HG03565 (cell line): ENCODE measurements around the gene SNX7.

Experiments
- ATAC-seq: cut with Tn5 transposase; IDR thresholded peaks from one replicate; pipeline ENCODE4 v1.9.1; 2021; ENCODE audit warnings: mild to moderate bottlenecking, moderate library complexity; ENCODE audit not compliant: unreplicated experiment

Gene SNX7, protein sequence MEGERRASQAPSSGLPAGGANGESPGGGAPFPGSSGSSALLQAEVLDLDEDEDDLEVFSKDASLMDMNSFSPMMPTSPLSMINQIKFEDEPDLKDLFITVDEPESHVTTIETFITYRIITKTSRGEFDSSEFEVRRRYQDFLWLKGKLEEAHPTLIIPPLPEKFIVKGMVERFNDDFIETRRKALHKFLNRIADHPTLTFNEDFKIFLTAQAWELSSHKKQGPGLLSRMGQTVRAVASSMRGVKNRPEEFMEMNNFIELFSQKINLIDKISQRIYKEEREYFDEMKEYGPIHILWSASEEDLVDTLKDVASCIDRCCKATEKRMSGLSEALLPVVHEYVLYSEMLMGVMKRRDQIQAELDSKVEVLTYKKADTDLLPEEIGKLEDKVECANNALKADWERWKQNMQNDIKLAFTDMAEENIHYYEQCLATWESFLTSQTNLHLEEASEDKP

DNA sequence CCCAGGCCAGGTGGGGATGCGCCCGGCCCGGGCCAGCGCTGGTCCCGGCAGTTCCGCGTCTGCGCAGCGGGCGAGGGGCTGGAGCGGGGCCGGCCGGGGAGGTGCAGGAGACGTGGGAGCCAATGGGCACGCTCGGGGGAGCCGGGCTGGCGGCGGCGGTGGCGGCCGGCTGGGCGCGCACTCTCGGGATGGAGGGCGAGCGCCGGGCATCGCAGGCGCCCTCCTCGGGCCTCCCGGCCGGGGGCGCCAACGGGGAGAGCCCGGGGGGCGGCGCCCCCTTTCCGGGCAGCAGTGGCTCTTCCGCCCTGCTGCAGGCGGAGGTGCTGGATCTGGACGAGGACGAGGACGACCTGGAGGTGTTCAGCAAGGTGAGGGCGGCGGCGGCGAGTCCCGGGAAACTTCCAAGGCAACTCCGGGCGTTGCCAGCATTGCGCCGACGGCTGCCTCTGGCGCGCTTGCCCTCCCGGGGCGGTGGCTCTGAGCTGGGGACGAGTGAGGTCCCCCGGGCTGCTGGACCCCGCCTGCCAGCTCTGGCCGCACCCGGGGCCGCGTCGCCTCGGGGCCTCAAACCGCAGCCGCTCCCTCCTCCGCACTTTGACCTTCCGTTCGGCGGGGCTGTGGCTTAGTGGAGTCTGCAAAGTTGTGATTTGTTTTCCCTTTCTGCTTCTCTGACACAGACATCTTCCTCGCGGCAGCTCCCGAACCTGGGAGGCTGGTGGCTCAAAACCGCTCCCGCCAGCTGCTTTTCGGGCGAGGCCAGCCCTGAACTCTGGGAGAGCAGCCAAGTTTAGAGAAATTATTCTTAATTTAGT, at the start of gene SNX7:
TSS of gene SNX7 (plus strand) at position 178 of the 812 bp plus-strand sequence. CDS start at position 189, 11 bp downstream.
- peak; percentile 38 for ATAC-seq

DNA sequence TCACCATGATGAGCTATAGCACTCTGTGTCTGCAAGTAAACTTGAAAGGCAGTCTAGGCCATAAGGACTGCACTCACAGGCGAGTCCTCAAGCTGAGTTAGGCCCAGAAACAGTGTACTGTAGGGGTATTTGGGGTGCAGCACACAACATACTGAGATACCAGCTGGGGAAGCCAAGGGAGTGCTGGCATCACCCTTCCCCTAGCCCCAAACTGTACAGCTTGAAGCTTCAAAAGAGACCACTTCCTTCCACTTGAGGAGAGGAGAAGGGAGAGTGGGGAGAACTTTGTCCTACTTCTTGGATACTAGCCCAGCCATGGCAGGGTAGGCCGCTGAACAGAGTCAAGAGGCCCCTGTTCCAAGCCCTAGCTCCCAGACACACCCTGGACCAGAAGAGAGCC, 24.2 kb upstream of the SNX7 start:
- no peak for ATAC-seq

DNA sequence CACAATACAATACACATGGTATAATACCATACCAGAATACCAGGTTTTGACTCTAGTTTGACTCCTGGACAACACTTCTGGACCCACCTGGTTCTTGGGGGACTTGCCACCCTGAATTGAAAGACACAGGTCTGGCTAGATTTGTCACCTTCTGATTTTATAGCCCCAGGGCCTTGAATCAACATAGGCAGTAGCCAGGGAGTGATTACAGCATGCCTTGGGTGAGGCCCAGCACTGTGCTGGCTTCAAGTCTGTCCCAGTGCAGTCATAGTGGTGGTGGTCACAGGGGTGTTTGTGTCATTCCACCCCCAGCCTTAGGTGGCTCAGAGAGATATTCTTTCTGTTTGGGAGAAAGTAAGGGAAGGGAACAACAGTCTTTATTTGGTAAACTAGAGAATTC, 23.3 kb upstream of the SNX7 start:
- ATAC-seq, result no peak

DNA sequence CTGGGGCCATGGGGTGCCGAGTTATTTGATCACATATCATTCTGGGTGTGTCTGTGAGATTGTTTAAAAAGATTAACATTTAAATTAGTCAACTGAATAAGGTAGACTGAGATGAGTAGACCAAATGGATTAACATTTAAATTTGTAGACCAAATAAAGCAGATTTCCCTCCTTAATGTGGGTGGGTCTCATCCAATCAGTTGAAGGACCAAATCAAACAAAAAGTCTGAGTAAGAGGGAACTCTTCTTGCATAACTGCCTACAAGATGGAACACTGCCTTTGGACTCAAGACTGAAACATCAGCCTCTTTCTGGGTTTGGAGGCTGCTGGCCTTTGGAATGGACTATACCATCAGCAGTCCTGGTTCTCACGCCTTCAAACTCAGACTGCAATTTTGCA, 17.0 kb upstream of the SNX7 start:
- no peak for ATAC-seq

DNA sequence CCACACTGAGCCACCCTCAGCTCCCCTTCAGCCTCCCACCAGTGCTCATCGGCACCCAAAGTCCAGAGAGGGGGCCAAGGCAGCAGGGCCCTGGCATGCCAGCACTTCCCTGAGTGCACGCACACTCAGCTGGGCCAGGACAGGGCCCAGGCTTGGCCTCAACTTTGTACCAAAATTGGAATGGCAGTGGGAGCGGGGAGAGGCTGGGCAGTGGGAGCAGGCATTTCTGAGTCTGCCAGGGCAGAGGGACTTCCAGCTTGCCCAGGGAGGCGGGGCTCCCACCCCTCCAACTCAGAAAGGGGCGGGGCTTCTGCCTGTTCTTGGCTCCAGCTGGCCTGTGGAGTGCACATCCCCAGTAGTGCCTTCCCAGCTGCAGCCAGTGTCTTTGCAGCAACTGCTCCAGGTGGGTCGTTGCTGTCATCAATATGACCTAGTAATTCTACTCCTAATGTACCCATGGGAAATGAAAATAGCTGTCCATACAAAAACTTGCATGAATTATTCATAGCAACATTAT, 10.3 kb upstream of the SNX7 start:
- ATAC-seq, result no peak

DNA sequence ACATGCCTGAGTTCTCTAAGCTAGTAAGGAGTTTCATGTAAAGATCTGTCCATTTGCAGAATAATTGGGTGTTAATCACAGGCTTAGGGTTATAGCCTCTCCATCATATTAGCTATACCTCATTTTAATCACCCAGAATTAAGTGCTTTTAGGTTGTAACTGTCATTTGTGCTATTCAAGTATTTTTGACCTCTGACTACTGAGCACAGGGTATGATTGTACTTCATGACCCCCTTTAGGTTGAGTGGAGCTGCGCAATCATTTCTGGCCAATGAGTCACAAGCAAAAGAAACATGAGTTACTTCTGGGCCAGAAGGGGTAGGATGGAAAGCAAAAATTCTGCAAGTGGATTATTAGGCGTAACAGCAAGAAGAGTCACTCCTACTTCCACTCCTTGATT, 8.4 kb upstream of the SNX7 start:
- no peak for ATAC-seq

DNA sequence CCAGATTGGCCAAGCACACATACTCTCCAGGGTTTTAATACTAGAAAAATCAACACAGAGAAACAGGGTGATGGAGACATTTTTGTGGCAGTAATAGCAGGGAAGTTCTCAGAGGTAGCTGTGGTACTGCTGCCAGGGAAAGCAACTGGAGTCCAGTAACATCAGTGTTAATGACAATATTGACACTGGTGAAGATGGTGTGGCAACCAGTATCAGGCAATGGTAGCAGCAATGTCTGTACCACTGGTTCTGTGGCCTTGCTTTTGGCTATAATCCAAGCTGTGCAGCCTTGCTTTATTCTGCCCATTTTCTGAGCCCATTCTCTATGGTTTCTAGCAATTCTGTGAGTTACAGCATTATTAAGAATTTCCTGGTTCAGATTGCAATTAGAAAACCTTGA, 1.6 kb upstream of the SNX7 start:
- no peak for ATAC-seq

DNA sequence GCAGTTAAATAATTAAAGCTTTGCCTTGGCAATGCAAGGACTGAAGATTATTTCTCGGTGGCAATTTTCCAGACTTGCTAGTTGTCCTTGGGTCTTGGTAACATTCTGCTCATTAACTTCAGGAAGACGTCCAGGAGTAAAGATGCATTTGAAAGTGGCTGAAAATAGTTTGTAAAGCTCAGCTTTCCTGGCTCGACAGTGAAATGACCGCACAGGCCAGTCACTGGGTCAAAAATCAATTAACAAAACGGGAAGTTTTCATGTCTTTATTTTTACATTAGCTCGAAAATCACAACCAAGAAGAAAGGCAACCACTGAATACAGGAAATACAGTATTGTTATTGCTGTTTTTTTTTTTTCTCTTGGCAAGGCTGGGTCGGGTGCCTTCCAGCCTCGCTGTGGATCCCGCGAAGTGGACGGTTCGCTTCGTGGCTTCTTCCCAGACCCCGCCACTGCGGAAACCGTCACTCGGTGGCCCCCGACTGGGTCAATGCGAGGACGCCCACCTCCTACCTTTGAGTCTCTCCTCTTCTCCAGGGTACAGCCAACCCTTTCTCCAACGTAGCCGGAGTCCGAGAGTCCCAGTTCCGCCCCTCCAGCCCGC, 479 bp upstream of the SNX7 start:
- ATAC-seq, result no peak

DNA sequence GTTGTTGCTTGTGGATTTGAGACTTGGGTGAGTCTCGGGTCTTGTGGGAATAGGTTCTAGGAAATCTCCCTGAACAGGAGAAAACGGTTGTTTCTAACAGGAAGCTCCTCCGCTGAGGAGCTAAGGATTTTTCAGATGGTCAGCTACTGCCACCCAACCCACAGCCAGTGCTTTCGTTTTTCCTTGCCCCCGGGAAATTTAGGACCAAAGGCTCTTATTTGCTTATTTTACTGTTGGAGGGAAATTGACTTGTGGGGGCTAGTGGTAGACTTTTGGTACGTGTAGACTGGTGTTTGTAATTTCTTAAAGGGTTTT, 792 bp downstream of the SNX7 start:
- ATAC-seq, result no peak

DNA sequence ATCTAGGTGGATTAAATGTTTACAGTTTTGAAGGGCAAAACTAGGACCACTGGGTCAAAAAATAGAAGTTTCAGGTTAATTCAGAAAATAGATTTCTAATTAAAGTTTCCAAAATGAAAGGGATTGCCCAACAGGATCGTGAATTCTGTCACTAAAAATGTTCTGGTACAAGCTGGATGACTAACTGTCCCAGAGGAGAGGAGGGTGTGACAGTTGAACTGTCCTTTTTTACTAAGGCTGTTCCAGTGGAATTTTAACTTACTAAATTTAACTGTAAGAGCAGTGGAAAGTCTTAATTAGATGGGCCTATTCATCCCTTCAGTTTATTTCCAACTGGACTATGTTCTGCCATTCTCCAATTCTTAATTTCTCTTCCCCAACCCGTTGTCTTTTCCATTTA, 7.2 kb downstream of the SNX7 start:
- ATAC-seq, result no peak

DNA sequence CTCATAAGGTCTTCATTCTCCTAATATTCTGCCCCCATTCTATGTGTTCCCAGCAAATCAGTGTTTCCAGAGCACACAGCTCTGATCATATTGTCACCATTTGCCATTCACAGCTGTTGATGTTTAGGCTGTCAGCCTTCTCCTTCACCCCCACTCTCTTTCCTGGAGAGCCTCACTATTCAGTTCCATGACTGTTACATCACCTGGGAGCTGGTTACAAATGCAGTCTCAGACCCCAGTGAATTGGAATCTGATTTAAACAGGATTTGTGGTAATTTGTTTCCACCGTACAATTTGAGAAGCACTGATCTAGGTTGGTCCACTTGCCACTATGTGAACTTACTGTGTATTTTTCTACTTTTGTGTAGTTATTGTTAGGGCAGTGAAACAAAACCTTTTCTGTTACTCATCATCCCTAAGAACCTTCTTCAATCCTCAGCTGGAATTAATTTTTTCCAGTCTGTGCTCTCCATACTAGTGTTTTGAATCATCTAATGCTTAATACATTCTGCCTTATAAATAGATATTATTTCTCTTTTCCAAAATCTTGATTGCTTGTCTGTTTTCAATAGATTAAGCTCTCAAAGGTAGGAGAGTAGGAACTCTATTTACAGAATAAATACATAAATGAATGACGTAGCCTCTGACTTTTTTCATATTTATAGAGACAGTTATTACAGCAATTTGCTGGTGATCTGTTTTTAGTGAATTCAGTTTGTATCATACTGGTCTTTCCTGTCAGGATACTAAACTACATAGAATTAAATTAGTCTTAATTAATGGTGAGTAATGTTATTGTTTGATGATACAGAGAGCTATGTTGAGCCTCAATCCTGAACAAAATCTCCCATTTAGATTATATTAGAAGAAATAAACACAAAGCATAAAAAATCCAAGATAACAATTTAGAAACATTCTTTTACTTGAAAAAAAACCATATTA, 8.1 kb downstream of the SNX7 start:
- ATAC-seq, result no peak

DNA sequence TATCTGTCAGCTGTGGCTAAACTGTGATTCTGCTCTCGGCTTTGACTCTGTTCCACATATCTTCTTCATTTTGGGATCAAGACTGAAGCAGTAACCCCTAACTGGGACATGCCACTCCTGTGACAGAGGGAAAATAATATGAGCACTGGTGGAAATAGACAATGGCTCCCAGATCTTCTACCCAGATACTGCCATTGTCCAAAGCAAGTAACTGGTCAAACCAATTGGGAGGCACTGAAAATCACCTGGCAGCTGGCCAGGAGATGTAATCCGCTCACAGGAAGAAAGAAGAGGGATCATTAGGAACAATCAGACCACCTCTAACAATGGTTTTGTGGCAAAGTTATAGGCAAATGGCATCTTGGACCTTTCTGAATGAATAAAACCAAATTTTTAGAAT, 10.7 kb downstream of the SNX7 start:
- ATAC-seq, result no peak

DNA sequence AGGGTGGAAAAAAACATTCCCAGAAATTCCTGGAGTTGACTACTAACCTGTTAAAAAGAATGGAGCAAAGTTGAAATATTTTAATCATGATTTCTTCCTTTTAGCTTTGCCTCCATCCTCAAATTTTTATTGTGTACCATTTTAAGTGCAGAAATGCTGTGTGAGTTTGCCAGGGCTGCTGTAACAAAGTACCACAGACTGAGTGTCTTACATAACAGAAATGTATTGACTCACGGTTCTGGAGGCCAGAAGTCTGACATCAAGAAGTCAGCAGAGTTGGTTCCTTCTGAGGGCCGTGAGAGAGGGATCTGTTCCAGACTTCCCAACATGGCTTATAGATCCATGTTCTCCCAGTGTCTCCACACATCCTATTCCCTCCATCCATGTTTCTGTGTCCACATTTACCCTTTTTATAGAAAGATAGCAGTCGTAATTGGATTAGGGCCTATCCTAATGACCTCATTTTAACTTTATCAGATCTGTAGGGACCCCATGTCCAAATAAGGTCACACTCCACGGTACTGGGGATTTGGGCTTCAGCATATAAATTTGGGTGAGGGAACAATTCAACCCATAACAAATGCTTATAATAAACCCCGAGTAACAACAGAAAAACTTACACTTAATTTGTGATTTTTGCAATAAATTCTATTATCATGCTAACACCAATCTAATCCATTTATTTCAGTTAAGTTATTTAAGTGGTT, 12.7 kb downstream of the SNX7 start:
- ATAC-seq, result no peak

DNA sequence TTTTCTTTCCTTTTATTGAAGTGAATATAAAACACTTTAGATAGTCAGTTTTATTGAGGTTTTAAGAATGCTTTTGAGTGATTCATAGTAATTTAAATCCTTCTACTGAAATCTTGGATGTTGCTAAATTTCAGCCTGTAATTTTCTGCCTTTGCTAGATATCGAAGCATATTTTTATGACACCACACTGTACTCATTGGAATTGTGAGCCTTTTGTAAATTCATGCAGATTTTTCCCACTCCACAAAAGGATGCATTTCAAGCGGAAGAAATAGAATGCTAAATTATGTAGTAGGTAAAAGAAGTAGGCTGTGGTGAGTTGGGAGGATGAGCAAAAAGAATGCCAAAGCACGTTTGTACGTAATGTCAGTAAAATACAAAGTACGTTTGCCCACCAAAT, 13.8 kb downstream of the SNX7 start:
- no peak for ATAC-seq

DNA sequence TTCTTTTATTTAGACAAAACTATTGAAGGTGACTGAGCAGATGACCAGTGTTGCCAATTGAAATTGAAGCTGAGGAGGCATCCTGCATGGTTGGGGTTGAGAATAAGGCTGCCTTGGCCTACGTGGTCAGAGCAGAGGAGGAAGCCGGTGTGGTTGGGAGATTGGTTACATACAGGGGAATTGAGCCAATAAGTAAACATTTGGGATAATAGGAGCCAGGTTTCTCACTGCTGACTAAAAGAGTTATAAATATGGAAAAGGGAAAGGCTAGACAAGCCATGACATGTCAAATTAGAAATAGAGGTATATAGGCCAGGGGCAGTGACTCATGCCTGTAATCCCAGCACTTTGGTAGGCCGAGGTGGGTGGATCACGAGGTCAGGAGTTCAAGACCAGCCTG, 15.8 kb downstream of the SNX7 start:
- ATAC-seq, result no peak

DNA sequence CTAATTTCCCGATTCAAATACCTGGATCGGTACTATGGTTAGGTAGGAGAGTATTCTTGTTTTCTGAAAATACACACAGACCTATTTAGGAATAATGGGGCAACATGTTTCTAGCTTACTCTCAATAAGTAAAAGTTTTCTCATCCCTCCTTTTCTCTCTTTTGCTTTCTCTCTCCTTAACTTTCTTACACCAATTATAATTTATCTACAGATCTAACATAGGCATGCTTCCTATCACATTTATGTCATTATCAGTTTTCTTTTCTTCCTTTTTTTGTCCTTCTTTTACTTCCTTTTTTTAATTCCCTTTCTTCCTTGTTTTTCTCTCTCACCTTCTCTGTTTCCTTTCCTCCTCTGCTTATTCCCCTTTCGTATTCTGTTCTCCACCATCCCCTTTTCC, 20.3 kb downstream of the SNX7 start:
- ATAC-seq, result no peak

DNA sequence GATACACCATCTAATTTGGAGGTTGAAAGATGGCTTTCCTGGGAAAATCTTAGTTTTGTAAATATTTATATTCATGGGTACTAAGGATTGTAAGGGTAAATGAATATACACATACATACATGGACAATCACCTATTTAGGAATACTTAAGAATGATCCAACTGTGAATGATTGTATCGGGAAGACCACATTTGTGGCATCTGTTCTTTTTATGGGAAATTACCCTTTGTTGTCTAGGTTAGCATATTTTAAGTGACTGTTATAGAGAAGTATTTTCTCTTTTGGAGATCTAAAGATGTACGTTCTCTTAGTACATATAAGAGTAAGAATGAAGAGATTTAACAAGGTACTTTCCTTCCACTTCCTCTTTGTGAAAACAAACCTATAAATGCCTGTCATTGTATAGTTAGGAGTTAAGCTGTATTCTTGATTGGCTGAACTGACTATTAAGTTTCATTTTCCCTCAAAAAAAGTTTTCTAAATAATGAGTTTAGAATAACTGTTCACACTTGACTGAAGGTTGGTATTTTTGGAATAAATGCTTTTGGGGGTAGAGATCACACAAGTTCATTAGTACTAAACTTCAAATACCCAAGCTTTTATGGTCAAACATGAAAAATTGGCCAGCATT, 26.7 kb downstream of the SNX7 start:
- ATAC-seq, result peak; percentile 62

DNA sequence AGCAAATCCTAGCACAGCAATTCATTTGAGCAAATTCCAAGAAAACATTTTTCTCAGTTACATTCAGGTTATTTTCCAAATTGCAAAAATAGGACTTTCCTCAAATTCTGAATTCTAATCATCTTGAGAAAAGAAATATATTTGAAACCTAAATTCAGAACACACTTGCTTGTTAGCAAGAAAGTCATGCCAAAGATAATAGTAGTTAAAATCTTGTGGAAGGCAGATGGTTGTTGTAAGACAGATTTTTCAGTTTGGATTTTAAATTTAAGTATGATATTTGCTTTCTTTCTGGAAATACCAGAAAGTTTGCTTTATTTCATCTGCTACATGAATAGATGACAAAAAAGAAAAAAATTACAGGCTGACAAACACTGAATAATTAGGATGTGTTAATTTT, 29.1 kb downstream of the SNX7 start:
- no peak for ATAC-seq

DNA sequence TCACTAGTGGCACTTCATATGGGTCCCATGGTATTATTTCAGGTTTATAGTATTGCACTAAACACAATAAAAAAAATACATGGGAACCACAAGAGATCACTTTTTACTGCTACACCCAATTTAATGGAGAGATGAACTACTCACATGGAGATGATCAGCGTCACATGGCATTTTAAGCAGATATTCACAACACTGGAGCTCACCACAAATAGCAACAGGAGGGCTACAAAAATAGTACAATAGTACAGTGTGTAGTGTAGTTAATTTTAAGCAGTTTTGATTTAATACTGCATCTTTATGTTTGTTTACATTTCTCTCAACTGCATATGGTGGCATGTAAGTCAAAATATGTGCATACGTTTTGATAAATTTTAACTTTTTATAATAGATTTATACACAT, 31.0 kb downstream of the SNX7 start:
- no peak for ATAC-seq

DNA sequence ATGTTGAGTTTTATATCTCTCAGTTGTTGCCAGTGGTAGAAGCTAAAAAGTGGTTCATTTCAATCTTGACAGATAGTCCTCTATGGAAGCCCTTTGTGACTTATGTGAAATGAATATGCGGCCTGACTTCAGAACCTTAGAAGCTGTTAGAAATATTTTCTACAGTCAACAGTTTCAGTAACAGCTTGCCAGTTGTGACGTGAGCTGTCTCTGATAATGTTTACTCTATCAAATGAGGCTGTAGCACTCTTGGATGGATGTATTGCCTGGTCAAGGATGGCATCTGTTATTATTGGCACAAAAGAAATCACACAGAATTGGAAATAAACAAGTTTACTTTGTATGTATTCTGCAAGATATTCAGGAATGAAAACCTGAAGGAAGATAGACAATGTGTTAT, 31.9 kb downstream of the SNX7 start:
- no peak for ATAC-seq
